ENCODE results near the gene FANK1.

DNA sequence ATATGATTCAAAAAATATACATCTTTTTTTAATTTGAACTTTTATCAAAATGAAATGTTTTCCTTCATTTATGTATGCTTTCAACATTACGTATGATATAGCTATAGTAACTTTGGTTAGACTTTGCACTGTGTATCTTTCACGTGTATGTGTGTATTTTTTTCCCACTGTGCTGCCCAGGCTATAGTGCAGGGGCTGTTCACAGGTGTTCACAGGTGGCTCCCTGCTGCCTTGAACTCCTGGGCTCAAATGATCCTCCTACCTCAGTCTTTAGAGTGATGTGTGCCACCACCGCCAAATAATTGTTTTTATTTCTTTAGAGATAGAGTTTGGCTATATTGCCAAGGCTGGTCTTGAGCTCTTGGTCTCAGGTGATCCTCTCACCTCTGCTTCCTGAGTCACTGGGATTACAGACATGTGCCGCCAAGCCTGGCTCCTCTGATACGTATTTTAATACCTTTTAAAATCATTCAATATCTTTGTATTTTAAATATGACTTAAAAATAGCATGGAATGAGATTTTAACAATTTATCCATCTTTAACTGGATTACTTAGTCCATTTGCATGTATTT, 29.0 kb downstream of the FANK1 start:
- no peak for TF ChIP-seq EZH2 (IDR thresholded peaks at IDR 0.05; ENCODE audit: borderline replicate concordance, low read depth, low read length, poor library complexity, severe bottlenecking)
- TF ChIP-seq, protein P1, sequence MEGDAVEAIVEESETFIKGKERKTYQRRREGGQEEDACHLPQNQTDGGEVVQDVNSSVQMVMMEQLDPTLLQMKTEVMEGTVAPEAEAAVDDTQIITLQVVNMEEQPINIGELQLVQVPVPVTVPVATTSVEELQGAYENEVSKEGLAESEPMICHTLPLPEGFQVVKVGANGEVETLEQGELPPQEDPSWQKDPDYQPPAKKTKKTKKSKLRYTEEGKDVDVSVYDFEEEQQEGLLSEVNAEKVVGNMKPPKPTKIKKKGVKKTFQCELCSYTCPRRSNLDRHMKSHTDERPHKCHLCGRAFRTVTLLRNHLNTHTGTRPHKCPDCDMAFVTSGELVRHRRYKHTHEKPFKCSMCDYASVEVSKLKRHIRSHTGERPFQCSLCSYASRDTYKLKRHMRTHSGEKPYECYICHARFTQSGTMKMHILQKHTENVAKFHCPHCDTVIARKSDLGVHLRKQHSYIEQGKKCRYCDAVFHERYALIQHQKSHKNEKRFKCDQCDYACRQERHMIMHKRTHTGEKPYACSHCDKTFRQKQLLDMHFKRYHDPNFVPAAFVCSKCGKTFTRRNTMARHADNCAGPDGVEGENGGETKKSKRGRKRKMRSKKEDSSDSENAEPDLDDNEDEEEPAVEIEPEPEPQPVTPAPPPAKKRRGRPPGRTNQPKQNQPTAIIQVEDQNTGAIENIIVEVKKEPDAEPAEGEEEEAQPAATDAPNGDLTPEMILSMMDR (conservative IDR thresholded peaks at IDR 0.05; ENCODE audit: low read depth, low read length) = no peak
